Suprapubic skin (tissue), 4 donors: ENCODE results near the gene MRPL3.

Experiments
- EP300 ChIP-seq: sonication (generic); formaldehyde crosslinking; IDR thresholded peaks from one replicate; pipeline ENCODE4 v1.6.1; 2017; ENCODE audit warnings: antibody characterized with exemption
- POLR2A ChIP-seq, 2 donors: fragments of 450-650 bp; IDR thresholded peaks; one replicate each; pipeline ENCODE4 v1.6.1; 2017; ENCODE audit warnings: antibody characterized with exemption in 2 of 2, mild to moderate bottlenecking in 2 of 2, moderate library complexity in 2 of 2
- POLR2AphosphoS5 ChIP-seq, 3 donors: sonication (generic); formaldehyde crosslinking; IDR thresholded peaks; one replicate each; pipeline ENCODE4 v1.6.1; 2017; ENCODE audit warnings: antibody characterized with exemption in 3 of 3
- TF ChIP-seq, protein P1 (sequence below), 2 donors: fragments of 200-600 bp in 1 of 2; fragments of 450-650 bp in 1 of 2; sonication (generic) in 1 of 2; IDR thresholded peaks; one replicate each; pipeline ENCODE4 v1.5.1; 2016 to 2019; ENCODE audit warnings: antibody characterized with exemption in 2 of 2, mild to moderate bottlenecking in 1 of 2, moderate library complexity in 1 of 2

- no peak for TF ChIP-seq POLR2AphosphoS5 (IDR thresholded peaks at IDR 0.05)
- no peak for TF ChIP-seq EP300
- no peak for TF ChIP-seq POLR2A (IDR thresholded peaks at IDR 0.05)
- TF ChIP-seq, protein P1, sequence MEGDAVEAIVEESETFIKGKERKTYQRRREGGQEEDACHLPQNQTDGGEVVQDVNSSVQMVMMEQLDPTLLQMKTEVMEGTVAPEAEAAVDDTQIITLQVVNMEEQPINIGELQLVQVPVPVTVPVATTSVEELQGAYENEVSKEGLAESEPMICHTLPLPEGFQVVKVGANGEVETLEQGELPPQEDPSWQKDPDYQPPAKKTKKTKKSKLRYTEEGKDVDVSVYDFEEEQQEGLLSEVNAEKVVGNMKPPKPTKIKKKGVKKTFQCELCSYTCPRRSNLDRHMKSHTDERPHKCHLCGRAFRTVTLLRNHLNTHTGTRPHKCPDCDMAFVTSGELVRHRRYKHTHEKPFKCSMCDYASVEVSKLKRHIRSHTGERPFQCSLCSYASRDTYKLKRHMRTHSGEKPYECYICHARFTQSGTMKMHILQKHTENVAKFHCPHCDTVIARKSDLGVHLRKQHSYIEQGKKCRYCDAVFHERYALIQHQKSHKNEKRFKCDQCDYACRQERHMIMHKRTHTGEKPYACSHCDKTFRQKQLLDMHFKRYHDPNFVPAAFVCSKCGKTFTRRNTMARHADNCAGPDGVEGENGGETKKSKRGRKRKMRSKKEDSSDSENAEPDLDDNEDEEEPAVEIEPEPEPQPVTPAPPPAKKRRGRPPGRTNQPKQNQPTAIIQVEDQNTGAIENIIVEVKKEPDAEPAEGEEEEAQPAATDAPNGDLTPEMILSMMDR (IDR thresholded peaks at IDR 0.05): no peak
Measured at GRCh38 chr3:131432441-131432840, 70.3 kb downstream of the MRPL3 start.
